HepG2 (cell line): Measurements from ENCODE around the gene TAS2R60. TPM values are rescaled to one million over a fixed set of nuclear protein-coding genes. Genes with fewer than 3 reads are reported as not detected.

ENCODE experiments used
- ASH2L ChIP-seq: fragments of 300-600, 200-600 bp; sonication (generic); IDR thresholded peaks from 2 replicates; pipeline ENCODE4 v1.7.0; 2017; ENCODE audit warnings: low read depth, mild to moderate bottlenecking, moderate library complexity, mixed read lengths, low read length; ENCODE audit not compliant: insufficient read length
- DNMT1 ChIP-seq: sonication (generic); formaldehyde crosslinking; IDR thresholded peaks from 2 replicates; pipeline ENCODE4 v1.5.1; 2020; ENCODE audit warnings: mild to moderate bottlenecking, missing genetic modification reagents
- HNF1A ChIP-seq, 2 experiments: sonication (generic) in 1 of 2; formaldehyde crosslinking in 1 of 2; IDR thresholded peaks; 2 replicates each; pipeline versions ENCODE4 v1.4.0 to v1.6.1; 2016 to 2020; ENCODE audit warnings: borderline replicate concordance in 1 of 2, low read depth in 1 of 2, mild to moderate bottlenecking in 1 of 2, missing genetic modification reagents in 1 of 2
- KDM6A ChIP-seq: IDR thresholded peaks from 2 replicates; pipeline ENCODE4 v1.6.1; 2016; ENCODE audit warnings: low read depth
- MIER2 ChIP-seq: IDR thresholded peaks from 2 replicates; pipeline ENCODE4 v1.6.1; 2016; ENCODE audit warnings: missing biosample characterization, missing genetic modification reagents
- PBX2 ChIP-seq: IDR thresholded peaks from 2 replicates; pipeline ENCODE4 v1.6.1; 2016; ENCODE audit warnings: control low read depth
- REPIN1 ChIP-seq: sonication (generic); formaldehyde crosslinking; IDR thresholded peaks from 2 replicates; pipeline ENCODE4 v1.8.0; 2022; ENCODE audit warnings: missing genetic modification reagents, low read depth, mild to moderate bottlenecking, borderline replicate concordance
- REXO4 ChIP-seq: sonication (generic); formaldehyde crosslinking; IDR thresholded peaks from 2 replicates; pipeline ENCODE4 v1.8.0; 2022; ENCODE audit warnings: missing genetic modification reagents, mild to moderate bottlenecking, borderline replicate concordance
- RFX3 ChIP-seq: IDR thresholded peaks from 2 replicates; pipeline ENCODE4 v1.6.1; 2016; ENCODE audit warnings: missing biosample characterization, missing genetic modification reagents
- ZFP36L1 ChIP-seq: sonication (generic); formaldehyde crosslinking; IDR thresholded peaks from 2 replicates; pipeline ENCODE4 v1.8.0; 2022; ENCODE audit warnings: mild to moderate bottlenecking, missing genetic modification reagents, moderate library complexity
- ZFP82 ChIP-seq: sonication (generic); formaldehyde crosslinking; IDR thresholded peaks from 2 replicates; pipeline ENCODE4 v1.5.1; 2020; ENCODE audit warnings: mild to moderate bottlenecking, missing genetic modification reagents, borderline replicate concordance
- ZFP91 ChIP-seq: sonication (generic); formaldehyde crosslinking; IDR thresholded peaks from 2 replicates; pipeline ENCODE4 v1.9.0; 2022; ENCODE audit warnings: missing genetic modification reagents, mild to moderate bottlenecking, borderline replicate concordance
- ZNF18 ChIP-seq: sonication (generic); formaldehyde crosslinking; IDR thresholded peaks from 2 replicates; pipeline ENCODE4 v1.8.0; 2022; ENCODE audit warnings: mild to moderate bottlenecking, missing genetic modification reagents; ENCODE audit not compliant: insufficient replicate concordance
- ZNF205 ChIP-seq: IDR thresholded peaks from 2 replicates; pipeline ENCODE4 v1.6.1; 2018; ENCODE audit warnings: missing biosample characterization, missing genetic modification reagents
- ZNF747 ChIP-seq: sonication (generic); formaldehyde crosslinking; IDR thresholded peaks from 2 replicates; pipeline ENCODE4 v1.8.1; 2023; ENCODE audit warnings: missing genetic modification reagents, mild to moderate bottlenecking, borderline replicate concordance
- ZNF878 ChIP-seq: sonication (generic); formaldehyde crosslinking; IDR thresholded peaks from 2 replicates; pipeline ENCODE4 v1.8.1; 2023; ENCODE audit warnings: mild to moderate bottlenecking, missing genetic modification reagents, moderate library complexity
- ZNF891 ChIP-seq: sonication (generic); formaldehyde crosslinking; IDR thresholded peaks from 2 replicates; pipeline ENCODE4 v1.5.0; 2020; ENCODE audit warnings: mild to moderate bottlenecking, missing genetic modification reagents
- ZSCAN9 ChIP-seq: IDR thresholded peaks from 2 replicates; pipeline ENCODE4 v1.6.1; 2016; ENCODE audit warnings: borderline replicate concordance
- polyA plus RNA-seq, 8 experiments: library from polyadenylated mRNA; depleted of rRNA in 3 of 8; stranded (reverse) in 7 of 8; unstranded in 1 of 8; fragments of >200 nt; fragmentation: Illumina TruSeq in 4 of 8; extraction: Trizol in 4 of 8; gene quantifications; 2 replicates each; pipeline versions ENCODE4 v1.2.1 to v1.2.3, GENCODE V29; 2011 to 2016; ENCODE audit warnings: low read depth in 4 of 8, missing spikeins in 1 of 8, mixed read lengths in 1 of 8; ENCODE audit not compliant: insufficient read depth in 1 of 8
- total RNA-seq, 5 experiments: library from RNA; depleted of rRNA; stranded (reverse); fragments of >200 nt; fragmentation: Illumina TruSeq; extraction: Trizol; gene quantifications; 2 replicates each; pipeline ENCODE4 v1.2.3, GENCODE V29; 2016; ENCODE audit warnings: low read depth in 1 of 5

Gene TAS2R60
- total and polyA plus RNA-seq, 2 of the 13 experiments (the other 11 are each of a cell fraction or from before 2014, with no cell fraction given), result not detected

- TF ChIP-seq HNF1A (IDR thresholded peaks at IDR 0.05; ENCODE audit: low read depth), result no peak
- peak; percentile 60; the same call in 1 of the 2 replicates for TF ChIP-seq HNF1A (CRISPR knock-in tag; IDR thresholded peaks at IDR 0.05; ENCODE audit: borderline replicate concordance)
- TF ChIP-seq ZNF205 (CRISPR knock-in tag), result peak; percentile 77; the same call in 1 of the 2 replicates
- TF ChIP-seq PBX2, result no peak
- TF ChIP-seq MIER2 (CRISPR knock-in tag), result no peak
- TF ChIP-seq ZNF18 (CRISPR knock-in tag), result no peak
- no peak for TF ChIP-seq ZNF891 (CRISPR knock-in tag)
- no peak for TF ChIP-seq ZNF747 (CRISPR knock-in tag)
- peak; percentile 58; the same call in 1 of the 2 replicates for TF ChIP-seq REPIN1 (CRISPR knock-in tag)
- peak; percentile 69 for TF ChIP-seq KDM6A (CRISPR knock-in tag)
- TF ChIP-seq ASH2L, result peak; percentile 44
- peak; percentile 88 for TF ChIP-seq ZFP91
- TF ChIP-seq ZNF878 (CRISPR knock-in tag), result no peak
- TF ChIP-seq RFX3 (CRISPR knock-in tag), result no peak
- no peak for TF ChIP-seq ZSCAN9 (CRISPR knock-in tag)
- TF ChIP-seq DNMT1, result no peak
- TF ChIP-seq ZFP36L1 (CRISPR knock-in tag), result no peak
- TF ChIP-seq REXO4 (CRISPR knock-in tag), result no peak
- TF ChIP-seq ZFP82 (CRISPR knock-in tag), result no peak
Observed at GRCh38 chr7:143395187-143396149, 47.8 kb upstream of the TAS2R60 start (continued).
